CD14-positive monocyte (primary cell): Measurements from ENCODE around the gene TMEM63C. TPM values are rescaled to one million over a fixed set of nuclear protein-coding genes. Genes with fewer than 3 reads are reported as not detected.

ENCODE experiments used
- DNase-seq, 3 donors: peaks; one replicate each; pipeline ENCODE4 v3.0.0-alpha.2; 2011 to 2022
- H2AFZ ChIP-seq: 2 replicates; pipeline ENCODE4 v1.6.0; 2012; ENCODE audit warnings: mild to moderate bottlenecking, low read depth, low read length, inconsistent platforms; ENCODE audit not compliant: insufficient read depth, poor library complexity, severe bottlenecking
- H3K27ac ChIP-seq, 2 donors: 1 replicate in 1 of 2; 2 replicates in 1 of 2; pipeline ENCODE4 v1.5.1; 2012 to 2013; ENCODE audit warnings: low read length in 2 of 2, control low read depth in 1 of 2, inconsistent platforms in 1 of 2, low read depth in 1 of 2, mild to moderate bottlenecking in 1 of 2
- H3K27me3 ChIP-seq, 2 donors: one replicate each; pipeline versions ENCODE4 v1.6.0 to v1.6.1; 2011 to 2013; ENCODE audit warnings: low read length in 2 of 2; ENCODE audit not compliant: control insufficient read depth in 2 of 2, insufficient read depth in 2 of 2
- H3K36me3 ChIP-seq, 2 donors: replicated peaks in 1 of 2; 1 replicate in 1 of 2; 2 replicates in 1 of 2; pipeline versions ENCODE4 v1.5.1 to v1.6.1; 2012 to 2013; ENCODE audit warnings: low read length in 2 of 2, control low read depth in 1 of 2, inconsistent platforms in 1 of 2, mild to moderate bottlenecking in 1 of 2; ENCODE audit not compliant: insufficient read depth in 2 of 2, control insufficient read depth in 1 of 2
- H3K4me1 ChIP-seq, 2 donors: 1 replicate in 1 of 2; 2 replicates in 1 of 2; pipeline versions ENCODE4 v1.5.1 to v1.6.1; 2012 to 2013; ENCODE audit warnings: low read length in 2 of 2, control low read depth in 1 of 2, inconsistent platforms in 1 of 2, mild to moderate bottlenecking in 1 of 2, moderate library complexity in 1 of 2; ENCODE audit not compliant: insufficient read depth in 2 of 2, control insufficient read depth in 1 of 2
- H3K4me2 ChIP-seq: replicated peaks from 2 replicates; pipeline ENCODE3; 2012; ENCODE audit warnings: low read length, moderate library complexity, mild to moderate bottlenecking; ENCODE audit not compliant: poor library complexity, severe bottlenecking; ENCODE audit errors: extremely low read depth
- H3K4me3 ChIP-seq, 3 experiments: fragments of 200-600 bp in 1 of 3; sonication (generic) in 1 of 3; replicated peaks in 1 of 3; 1 replicate in 2 of 3; 2 replicates in 1 of 3; pipeline ENCODE4 v1.5.1; 2011 to 2013; ENCODE audit warnings: low read length in 3 of 3, mild to moderate bottlenecking in 3 of 3, control low read depth in 2 of 3, low read depth in 2 of 3, inconsistent platforms in 1 of 3, moderate library complexity in 1 of 3
- H3K79me2 ChIP-seq: 2 replicates; pipeline ENCODE4 v1.6.0; 2012; ENCODE audit warnings: mild to moderate bottlenecking, control low read depth, inconsistent platforms, low read length, moderate library complexity; ENCODE audit not compliant: insufficient read depth
- H3K9ac ChIP-seq: 2 replicates; pipeline ENCODE4 v1.6.0; 2017; ENCODE audit warnings: low read length, mild to moderate bottlenecking; ENCODE audit not compliant: insufficient read depth, poor library complexity, severe bottlenecking
- H3K9me3 ChIP-seq, 2 donors: replicated peaks in 1 of 2; 1 replicate in 1 of 2; 2 replicates in 1 of 2; pipeline versions ENCODE4 v1.5.1 to v1.6.1; 2012 to 2013; ENCODE audit warnings: low read length in 2 of 2, control low read depth in 1 of 2; ENCODE audit not compliant: control insufficient read depth in 1 of 2, insufficient read depth in 1 of 2
- H4K20me1 ChIP-seq: 2 replicates; pipeline ENCODE4 v1.6.0; 2012; ENCODE audit warnings: mild to moderate bottlenecking, low read length, control low read depth, moderate library complexity; ENCODE audit not compliant: insufficient read depth
- H3K27ac Mint-ChIP-seq, 7 donors: one replicate each; pipeline ENCODE4 v1.8.0; 2020; ENCODE audit warnings: mild to moderate bottlenecking in 7 of 7, mixed read lengths in 7 of 7, moderate library complexity in 6 of 7, inconsistent platforms in 2 of 7
- H3K27me3 Mint-ChIP-seq, 3 donors: one replicate each; pipeline ENCODE4 v1.8.0; 2021 to 2022; ENCODE audit warnings: low read depth in 3 of 3, mild to moderate bottlenecking in 3 of 3, mixed read lengths in 3 of 3, moderate library complexity in 3 of 3, inconsistent platforms in 1 of 3
- H3K36me3 Mint-ChIP-seq, 2 donors: one replicate each; pipeline ENCODE4 v1.8.0; 2020; ENCODE audit warnings: mixed read lengths in 2 of 2, inconsistent platforms in 1 of 2, mild to moderate bottlenecking in 1 of 2
- H3K4me1 Mint-ChIP-seq: one replicate; pipeline ENCODE4 v1.8.0; 2020; ENCODE audit warnings: mild to moderate bottlenecking, mixed read lengths
- H3K4me3 Mint-ChIP-seq, 2 donors: one replicate each; pipeline ENCODE4 v1.8.0; 2020; ENCODE audit warnings: mild to moderate bottlenecking in 2 of 2, mixed read lengths in 2 of 2, moderate library complexity in 1 of 2
- H3K9me3 Mint-ChIP-seq, 7 donors: one replicate each; pipeline ENCODE4 v1.8.0; 2020 to 2022; ENCODE audit warnings: mixed read lengths in 7 of 7, mild to moderate bottlenecking in 6 of 7, moderate library complexity in 6 of 7, inconsistent platforms in 2 of 7
- WGBS: methylation state at CpG from one replicate; pipeline ENCODE4 v1.1.5; 2013; ENCODE audit warnings: missing lambda C conversion rate; ENCODE audit not compliant: insufficient coverage; 5-methylcytosine and 5-hydroxymethylcytosine counted together
- intact Hi-C, 2 donors: fragments of 100-400 bp; cut with micrococcal nuclease; formaldehyde crosslinking; loops; one replicate each; pipeline versions ENCODE4 v1.15.0 to v1.15.1; 2023
- polyA plus RNA-seq, 3 donors: library from polyadenylated mRNA; depleted of rRNA in 1 of 3; unstranded in 2 of 3; stranded (reverse) in 1 of 3; fragments of 300-500 nt in 2 of 3; fragments of >200 nt in 1 of 3; fragmentation: Illumina TruSeq in 2 of 3; gene quantifications; 1 replicate in 2 of 3; 2 replicates in 1 of 3; pipeline ENCODE4 v1.2.3, GENCODE V29; 2012 to 2021
- TF ChIP-seq, protein P1 (sequence below): fragments of 200-600 bp; IDR thresholded peaks from one replicate; pipeline ENCODE4 v1.8.0; 2022; ENCODE audit warnings: antibody characterized with exemption, mild to moderate bottlenecking

Gene TMEM63C
- polyA plus RNA-seq, 3 donors, result 0.78 to 4.4 TPM; not detected in 1

DNA sequence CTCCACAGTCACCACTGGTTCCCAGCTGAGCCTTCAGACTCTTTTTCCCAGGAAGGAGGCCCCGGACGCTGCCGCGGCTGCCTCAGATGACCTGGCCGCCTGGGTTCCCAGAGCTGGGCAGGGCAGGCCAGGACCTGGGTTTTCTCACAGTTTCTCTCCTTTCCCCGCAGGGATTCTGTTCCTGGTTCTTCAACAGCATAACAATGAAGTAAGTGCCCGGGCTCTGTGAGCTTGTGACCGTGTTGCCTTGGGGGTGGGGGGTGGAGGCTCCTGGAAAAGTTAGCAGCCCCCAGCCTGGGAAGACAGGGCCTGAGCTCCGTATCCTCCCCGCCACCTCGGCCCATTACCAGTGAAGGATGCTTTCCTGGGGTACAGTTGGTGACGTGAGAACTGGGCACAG, 43.7 kb downstream of the TMEM63C start:
- Mint-ChIP-seq H3K36me3 (no peaks in the 10 kb centered on the region), H3K9me3 (peaks cover 0 to 1% (median 0%) of the 10 kb centered on the region in 7 donors), H3K27ac (no peak overlapping the region), H3K4me3 (no peak overlapping the region), H3K4me1 (no peaks in the 10 kb centered on the region), H3K27me3 (peaks cover under 1 to 6% (median 2%) of the 10 kb centered on the region in 3 donors)
- Histone ChIP-seq H3K36me3 (no peaks in the 10 kb centered on the region), H3K4me3 (no peak overlapping the region), H4K20me1 (no peaks in the 10 kb centered on the region), H3K9me3 (no peaks in the 10 kb centered on the region), H3K79me2 (no peaks in the 10 kb centered on the region), H3K27me3 (no peaks in the 10 kb centered on the region), H3K4me2 (no peak overlapping the region), H3K9ac (no peak overlapping the region), H2AFZ (no peak overlapping the region), H3K27ac (no peak overlapping the region), H3K4me1 (no peaks in the 10 kb centered on the region)
- intact Hi-C loops, result no loop called here
- TF ChIP-seq, protein P1, sequence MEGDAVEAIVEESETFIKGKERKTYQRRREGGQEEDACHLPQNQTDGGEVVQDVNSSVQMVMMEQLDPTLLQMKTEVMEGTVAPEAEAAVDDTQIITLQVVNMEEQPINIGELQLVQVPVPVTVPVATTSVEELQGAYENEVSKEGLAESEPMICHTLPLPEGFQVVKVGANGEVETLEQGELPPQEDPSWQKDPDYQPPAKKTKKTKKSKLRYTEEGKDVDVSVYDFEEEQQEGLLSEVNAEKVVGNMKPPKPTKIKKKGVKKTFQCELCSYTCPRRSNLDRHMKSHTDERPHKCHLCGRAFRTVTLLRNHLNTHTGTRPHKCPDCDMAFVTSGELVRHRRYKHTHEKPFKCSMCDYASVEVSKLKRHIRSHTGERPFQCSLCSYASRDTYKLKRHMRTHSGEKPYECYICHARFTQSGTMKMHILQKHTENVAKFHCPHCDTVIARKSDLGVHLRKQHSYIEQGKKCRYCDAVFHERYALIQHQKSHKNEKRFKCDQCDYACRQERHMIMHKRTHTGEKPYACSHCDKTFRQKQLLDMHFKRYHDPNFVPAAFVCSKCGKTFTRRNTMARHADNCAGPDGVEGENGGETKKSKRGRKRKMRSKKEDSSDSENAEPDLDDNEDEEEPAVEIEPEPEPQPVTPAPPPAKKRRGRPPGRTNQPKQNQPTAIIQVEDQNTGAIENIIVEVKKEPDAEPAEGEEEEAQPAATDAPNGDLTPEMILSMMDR, result no peak
- no peak for DNase-seq
- WGBS, result 86% methylated on average over 11 of the region's 12 CpGs

DNA sequence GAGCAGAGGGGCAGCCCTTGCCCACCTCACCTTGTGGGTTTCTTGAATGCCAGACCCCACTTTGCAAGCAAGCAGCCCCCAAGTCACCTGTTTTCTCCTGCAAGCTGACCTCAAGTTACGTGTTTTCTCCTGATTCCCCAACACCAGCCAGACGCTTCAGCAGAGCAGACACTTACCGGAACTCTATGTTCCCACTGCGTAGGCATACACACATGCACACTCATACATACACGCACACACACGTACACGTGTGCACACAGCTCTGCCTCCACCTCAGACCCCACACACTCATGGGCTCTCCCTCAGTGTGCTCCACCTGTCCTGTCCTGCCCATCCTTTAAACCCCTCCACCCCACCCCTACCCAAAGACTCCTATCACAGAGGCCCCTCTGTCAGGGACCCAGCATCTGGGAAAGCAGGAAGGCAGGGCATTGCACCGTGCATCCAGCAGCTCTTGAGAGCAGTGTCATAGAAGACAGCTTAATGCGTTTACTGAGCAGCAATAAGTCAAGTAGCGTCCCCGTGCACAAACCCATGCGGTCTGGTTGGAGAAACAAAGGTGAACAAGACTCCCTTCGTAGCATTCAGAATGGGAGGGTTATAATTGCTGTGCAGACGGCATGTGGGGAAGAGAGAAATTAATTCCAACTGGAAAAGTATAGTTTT, 44.4 kb downstream of the TMEM63C start:
- no peaks in the 10 kb centered on the region for H3K27me3 ChIP-seq
- intact Hi-C loops, result no loop called here
- TF ChIP-seq, protein P1, result no peak
- Mint-ChIP-seq H3K4me1 (no peaks in the 10 kb centered on the region), H3K9me3 (peaks cover 0 to 2% (median 0%) of the 10 kb centered on the region in 7 donors), H3K27ac (no peak overlapping the region), H3K27me3 (peaks cover 0 to 6% (median 2%) of the 10 kb centered on the region in 3 donors), H3K4me3 (no peak overlapping the region), H3K36me3 (no peaks in the 10 kb centered on the region)
- no peak overlapping the region for H3K9ac ChIP-seq
- no peak for DNase-seq
- no peak overlapping the region for H2AFZ ChIP-seq
- no peaks in the 10 kb centered on the region for H3K79me2 ChIP-seq
- WGBS, result 88% methylated on average over 14 of the region's 14 CpGs
- no peaks in the 10 kb centered on the region for H3K36me3 ChIP-seq
- no peaks in the 10 kb centered on the region for H4K20me1 ChIP-seq
- H3K4me3 ChIP-seq, result no peak overlapping the region
- no peaks in the 10 kb centered on the region for H3K9me3 ChIP-seq
- no peaks in the 10 kb centered on the region for H3K4me1 ChIP-seq
- H3K4me2 ChIP-seq, result no peak overlapping the region
- no peak overlapping the region for H3K27ac ChIP-seq
